ENCODE data around the gene SFPQ. TPM values are rescaled to one million over a fixed set of nuclear protein-coding genes. Genes with fewer than 3 reads are reported as not detected.

The SFPQ gene
- total and polyA plus RNA-seq, 12 donors: 67.6 to 762 (median 181) TPM

DNA sequence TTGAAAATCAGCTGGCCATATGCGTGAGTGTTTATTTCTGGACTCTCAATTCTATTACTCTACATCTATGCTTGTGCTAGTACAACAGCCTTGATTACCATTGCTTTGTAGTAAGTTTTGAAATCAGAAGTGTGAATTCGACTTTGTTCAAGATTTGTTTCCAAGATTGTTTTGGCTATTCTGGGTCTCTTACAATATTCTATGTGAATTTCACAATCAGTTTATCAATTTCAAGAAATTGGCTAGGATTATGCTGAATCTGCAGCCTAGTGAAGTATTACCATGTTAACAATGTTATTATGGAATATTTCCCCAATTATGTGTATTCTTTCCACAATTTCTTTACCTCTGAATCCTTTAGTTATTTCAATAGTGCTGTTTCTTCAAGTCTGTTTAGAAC is 19.5 kb downstream of the SFPQ start:
- no peak overlapping the region for H3K27ac ChIP-seq
- H3K4me1 ChIP-seq (replicated peaks in 1 of 2): no peaks in the 10 kb centered on the region
- H3K36me3 ChIP-seq (replicated peaks in 1 of 2): peaks cover 0 to 38% of the 10 kb centered on the region in 2 donors
- intact Hi-C loops (cut with DNase I): no loop called here
- H3K27me3 ChIP-seq: no peaks in the 10 kb centered on the region
- no peak for TF ChIP-seq POLR2A (IDR thresholded peaks at IDR 0.05)
- TF ChIP-seq, protein P1, sequence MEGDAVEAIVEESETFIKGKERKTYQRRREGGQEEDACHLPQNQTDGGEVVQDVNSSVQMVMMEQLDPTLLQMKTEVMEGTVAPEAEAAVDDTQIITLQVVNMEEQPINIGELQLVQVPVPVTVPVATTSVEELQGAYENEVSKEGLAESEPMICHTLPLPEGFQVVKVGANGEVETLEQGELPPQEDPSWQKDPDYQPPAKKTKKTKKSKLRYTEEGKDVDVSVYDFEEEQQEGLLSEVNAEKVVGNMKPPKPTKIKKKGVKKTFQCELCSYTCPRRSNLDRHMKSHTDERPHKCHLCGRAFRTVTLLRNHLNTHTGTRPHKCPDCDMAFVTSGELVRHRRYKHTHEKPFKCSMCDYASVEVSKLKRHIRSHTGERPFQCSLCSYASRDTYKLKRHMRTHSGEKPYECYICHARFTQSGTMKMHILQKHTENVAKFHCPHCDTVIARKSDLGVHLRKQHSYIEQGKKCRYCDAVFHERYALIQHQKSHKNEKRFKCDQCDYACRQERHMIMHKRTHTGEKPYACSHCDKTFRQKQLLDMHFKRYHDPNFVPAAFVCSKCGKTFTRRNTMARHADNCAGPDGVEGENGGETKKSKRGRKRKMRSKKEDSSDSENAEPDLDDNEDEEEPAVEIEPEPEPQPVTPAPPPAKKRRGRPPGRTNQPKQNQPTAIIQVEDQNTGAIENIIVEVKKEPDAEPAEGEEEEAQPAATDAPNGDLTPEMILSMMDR (IDR thresholded peaks at IDR 0.05): no peak
- DNase-seq: no peak
- H3K9me3 ChIP-seq (replicated peaks in 1 of 3): no peaks in the 10 kb centered on the region
- H3K4me3 ChIP-seq: no peak overlapping the region
- 60 to 73% (median 66%) methylated on average over 2 of the region's 2 CpGs for WGBS, 4 donors

DNA sequence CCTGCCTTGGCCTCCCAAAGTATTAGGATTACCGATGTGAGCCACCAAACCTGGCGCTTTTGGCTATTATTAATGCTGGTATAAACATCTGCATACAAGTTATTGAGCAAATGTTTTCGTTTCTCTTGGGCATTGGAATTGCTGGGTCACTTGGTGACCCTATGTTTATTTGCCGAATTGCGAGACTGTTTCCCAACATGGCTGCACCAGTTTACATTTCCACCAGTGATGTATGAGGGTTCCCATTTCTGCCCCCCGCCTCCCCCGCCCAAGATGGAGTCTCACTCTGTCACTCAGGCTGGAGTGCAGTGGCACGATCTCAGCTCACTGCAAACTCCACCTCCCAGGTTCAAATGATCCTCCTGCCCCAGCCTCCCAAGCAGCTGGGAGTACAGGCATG is 20.9 kb downstream of the SFPQ start:
- 74 to 90% (median 84%) methylated on average over 5 to 8 of the region's 8 CpGs for WGBS, 4 donors
- peaks cover 0 to 23% of the 10 kb centered on the region in 2 donors for H3K36me3 ChIP-seq (replicated peaks in 1 of 2)
- H3K4me1 ChIP-seq (replicated peaks in 1 of 2): no peaks in the 10 kb centered on the region
- TF ChIP-seq POLR2A (IDR thresholded peaks at IDR 0.05): no peak
- TF ChIP-seq, protein P1 (IDR thresholded peaks at IDR 0.05): no peak
- intact Hi-C loops (cut with DNase I): no loop called here
- no peaks in the 10 kb centered on the region for H3K9me3 ChIP-seq (replicated peaks in 1 of 3)
- H3K27ac ChIP-seq: no peak overlapping the region
- no peak for DNase-seq
- no peak overlapping the region for H3K4me3 ChIP-seq
- H3K27me3 ChIP-seq: no peaks in the 10 kb centered on the region

DNA sequence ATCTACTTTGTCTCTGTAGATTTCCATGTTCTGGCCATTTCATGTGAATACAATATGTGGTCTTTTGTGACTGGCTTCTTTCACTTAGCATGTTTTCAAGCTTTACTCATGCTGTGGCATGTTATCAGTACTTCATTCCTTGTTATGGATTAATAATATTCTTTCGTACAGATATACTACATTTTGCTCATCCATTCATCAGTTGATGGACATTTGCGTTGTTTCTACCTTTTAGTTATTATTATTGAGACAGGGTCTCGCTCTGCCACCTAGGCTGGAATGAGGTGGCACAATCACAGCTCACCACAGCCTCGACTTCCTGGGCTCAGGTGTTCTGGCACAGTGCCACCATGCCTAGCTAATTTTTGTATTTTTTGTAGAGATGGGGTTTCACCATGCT is 21.4 kb downstream of the SFPQ start:
- no peak for DNase-seq
- Histone ChIP-seq H3K4me1 (replicated peaks in 1 of 2) (no peaks in the 10 kb centered on the region), H3K27ac (no peak overlapping the region), H3K9me3 (replicated peaks in 1 of 3) (no peaks in the 10 kb centered on the region), H3K27me3 (no peaks in the 10 kb centered on the region), H3K4me3 (no peak overlapping the region), H3K36me3 (replicated peaks in 1 of 2) (peaks cover 0 to 19% of the 10 kb centered on the region in 2 donors)
- TF ChIP-seq, protein P1 (IDR thresholded peaks at IDR 0.05): no peak
- TF ChIP-seq POLR2A (IDR thresholded peaks at IDR 0.05): no peak
- whole genome bisulfite sequencing, 4 donors: 81 to 90% (median 83%) methylated on average over 4 of the region's 4 CpGs
- intact Hi-C loops (cut with DNase I): no loop called here

DNA sequence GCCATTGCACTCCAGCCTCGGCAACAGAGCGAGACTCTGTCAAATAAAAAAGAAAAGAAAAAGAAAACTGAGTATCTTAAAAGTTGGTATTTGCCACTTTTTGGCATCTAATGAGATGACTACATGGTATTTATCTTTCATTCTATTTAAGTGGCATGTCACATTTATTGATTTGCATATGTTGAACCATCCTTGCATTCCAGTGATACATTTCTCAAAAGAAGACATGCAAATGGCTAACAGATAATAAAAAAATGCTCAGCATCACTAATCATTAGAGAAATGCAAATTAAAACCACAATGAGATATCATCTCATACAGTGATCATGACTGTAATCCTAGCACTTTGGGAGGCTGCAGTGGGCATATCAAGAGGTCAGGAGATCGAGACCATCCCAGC is 28.1 kb downstream of the SFPQ start:
- WGBS, 4 donors: 89 to 99% (median 96%) methylated on average over 3 of the region's 3 CpGs

More for the DNA sequence above, 28.1 kb downstream of the SFPQ start:
- intact Hi-C loops (cut with DNase I): no loop called here
- TF ChIP-seq, protein P1 (IDR thresholded peaks at IDR 0.05): no peak
- TF ChIP-seq POLR2A (IDR thresholded peaks at IDR 0.05): no peak
- H3K4me1 ChIP-seq (replicated peaks in 1 of 2): no peaks in the 10 kb centered on the region
- H3K27ac ChIP-seq: no peak overlapping the region
- no peaks in the 10 kb centered on the region for H3K9me3 ChIP-seq (replicated peaks in 1 of 3)
- H3K36me3 ChIP-seq (replicated peaks in 1 of 2): no peaks in the 10 kb centered on the region
- no peak for DNase-seq
- no peaks in the 10 kb centered on the region for H3K27me3 ChIP-seq
- no peak overlapping the region for H3K4me3 ChIP-seq
